Fibroblast of mammary gland (primary cell): ENCODE results near the gene TMEM184A.

Source experiments
- DNase-seq: peaks from one replicate; pipeline ENCODE4 v3.0.0-alpha.2; 2010; ENCODE audit warnings: low read depth
- H3K4me3 ChIP-seq: 2 replicates; pipeline ENCODE4 v1.5.1; 2011; ENCODE audit warnings: low read depth, mild to moderate bottlenecking, low read length, moderate library complexity; ENCODE audit not compliant: control insufficient read depth
- TF ChIP-seq, protein P1 (sequence below): conservative IDR thresholded peaks from 2 replicates; pipeline ENCODE4 v1.5.1; 2011; ENCODE audit warnings: low read depth, low read length, inconsistent platforms; ENCODE audit not compliant: control insufficient read depth, insufficient read depth

The TMEM184A gene

GRCh38 chr7:1550846-1551155 lies 5.2 kb downstream of the TMEM184A start:
- no peak for DNase-seq
- no peak overlapping the region for H3K4me3 ChIP-seq
- TF ChIP-seq, protein P1, sequence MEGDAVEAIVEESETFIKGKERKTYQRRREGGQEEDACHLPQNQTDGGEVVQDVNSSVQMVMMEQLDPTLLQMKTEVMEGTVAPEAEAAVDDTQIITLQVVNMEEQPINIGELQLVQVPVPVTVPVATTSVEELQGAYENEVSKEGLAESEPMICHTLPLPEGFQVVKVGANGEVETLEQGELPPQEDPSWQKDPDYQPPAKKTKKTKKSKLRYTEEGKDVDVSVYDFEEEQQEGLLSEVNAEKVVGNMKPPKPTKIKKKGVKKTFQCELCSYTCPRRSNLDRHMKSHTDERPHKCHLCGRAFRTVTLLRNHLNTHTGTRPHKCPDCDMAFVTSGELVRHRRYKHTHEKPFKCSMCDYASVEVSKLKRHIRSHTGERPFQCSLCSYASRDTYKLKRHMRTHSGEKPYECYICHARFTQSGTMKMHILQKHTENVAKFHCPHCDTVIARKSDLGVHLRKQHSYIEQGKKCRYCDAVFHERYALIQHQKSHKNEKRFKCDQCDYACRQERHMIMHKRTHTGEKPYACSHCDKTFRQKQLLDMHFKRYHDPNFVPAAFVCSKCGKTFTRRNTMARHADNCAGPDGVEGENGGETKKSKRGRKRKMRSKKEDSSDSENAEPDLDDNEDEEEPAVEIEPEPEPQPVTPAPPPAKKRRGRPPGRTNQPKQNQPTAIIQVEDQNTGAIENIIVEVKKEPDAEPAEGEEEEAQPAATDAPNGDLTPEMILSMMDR = no peak

DNA sequence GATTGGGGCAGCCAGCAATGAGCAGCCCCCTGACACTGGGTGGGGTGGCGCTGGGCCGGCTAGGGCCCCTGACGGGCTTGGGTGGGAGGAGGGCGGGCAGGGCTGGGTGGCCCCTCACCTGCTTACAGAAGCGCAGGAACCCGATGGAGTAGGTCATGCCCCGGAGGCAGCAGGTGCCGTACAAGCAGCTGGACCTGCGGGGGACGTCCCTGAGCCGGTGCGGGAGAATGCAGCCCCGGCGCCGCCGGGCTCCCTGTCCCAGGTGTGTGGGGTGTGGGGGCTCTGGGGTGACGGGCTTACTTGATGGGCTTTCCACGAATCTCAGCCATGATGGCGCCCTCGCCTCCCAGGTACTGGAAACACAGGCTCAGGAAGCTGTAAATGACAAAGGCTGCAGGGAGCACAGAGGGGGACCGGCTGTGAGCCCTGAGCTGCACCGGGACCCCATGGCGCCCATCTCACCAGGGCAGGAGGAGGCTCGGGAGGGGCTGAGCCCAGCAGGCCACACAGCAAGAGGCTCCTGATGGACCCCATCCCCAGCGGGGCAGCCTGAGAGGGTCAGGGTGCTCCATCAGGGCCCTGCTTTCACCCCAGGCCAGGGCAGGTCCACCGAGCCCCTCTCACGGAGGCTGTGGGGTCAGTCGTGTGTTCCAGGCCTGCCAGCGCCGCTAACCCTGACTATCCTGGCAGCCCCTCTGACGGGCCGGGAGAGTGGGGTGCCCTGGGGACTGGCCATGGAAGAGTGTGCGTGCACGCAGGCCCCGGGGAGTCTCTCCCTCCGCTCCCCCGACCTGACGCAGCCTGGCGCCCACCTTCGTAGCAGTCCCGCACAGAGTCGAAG lies 5.8 kb downstream of the TMEM184A start:
- TF ChIP-seq, protein P1 = no peak
- no peak for DNase-seq
- H3K4me3 ChIP-seq = no peak overlapping the region

GRCh38 chr7:1549357-1550004 lies 6.5 kb downstream of the TMEM184A start:
- TF ChIP-seq, protein P1 = no peak
- H3K4me3 ChIP-seq = no peak overlapping the region
- DNase-seq = no peak

- TF ChIP-seq, protein P1 = no peak
- DNase-seq = no peak
- no peak overlapping the region for H3K4me3 ChIP-seq
These were observed 7.1 kb downstream of the TMEM184A start for GRCh38 chr7:1548944-1549343.

GRCh38 chr7:1548438-1548831 lies 7.6 kb downstream of the TMEM184A start:
- no peak for DNase-seq
- H3K4me3 ChIP-seq = no peak overlapping the region
- TF ChIP-seq, protein P1 = no peak

GRCh38 chr7:1547777-1548437 lies 8.1 kb downstream of the TMEM184A start:
- TF ChIP-seq, protein P1 = no peak
- no peak overlapping the region for H3K4me3 ChIP-seq
- DNase-seq = no peak
